DND-41 (cell line): Measurements from ENCODE around the gene PIEZO2.

Source experiments
- ATAC-seq: fragments of 200-7000 bp; cut with Tn5 transposase; 3 replicates; pipeline ENCODE4 v1.9.1; 2021; ENCODE audit warnings: low read depth; ENCODE audit not compliant: insufficient read depth
- DNase-seq: peaks from one replicate; pipeline ENCODE4 v3.0.0-alpha.2; 2020
- H2AFZ ChIP-seq: 2 replicates; pipeline ENCODE4 v1.6.0; 2012; ENCODE audit warnings: low read depth, low read length
- H3K27ac ChIP-seq: 2 replicates; pipeline ENCODE4 v1.5.1; 2012; ENCODE audit warnings: low read length, inconsistent platforms
- H3K27me3 ChIP-seq: fragments of 200-600 bp; sonication (generic); 2 replicates; pipeline ENCODE4 v1.6.0; 2012; ENCODE audit warnings: low read length, mild to moderate bottlenecking, inconsistent platforms; ENCODE audit not compliant: insufficient read depth, poor library complexity
- H3K36me3 ChIP-seq: 2 replicates; pipeline ENCODE4 v1.5.1; 2012; ENCODE audit warnings: low read length, inconsistent platforms; ENCODE audit not compliant: insufficient read depth
- H3K4me1 ChIP-seq: 2 replicates; pipeline ENCODE4 v1.5.1; 2012; ENCODE audit warnings: mild to moderate bottlenecking, low read length; ENCODE audit not compliant: insufficient read depth
- H3K4me2 ChIP-seq: 2 replicates; pipeline ENCODE4 v1.6.0; 2012; ENCODE audit warnings: mild to moderate bottlenecking, moderate library complexity, low read length, inconsistent platforms; ENCODE audit not compliant: insufficient read depth
- H3K4me3 ChIP-seq, 2 experiments: fragments of 200-600 bp in 1 of 2; shearing (Covaris generic) in 1 of 2; 2 replicates each; pipeline ENCODE4 v1.5.1; 2012 to 2016; ENCODE audit warnings: inconsistent platforms in 2 of 2, low read length in 2 of 2, mild to moderate bottlenecking in 2 of 2, low read depth in 1 of 2, moderate library complexity in 1 of 2
- H3K79me2 ChIP-seq: 2 replicates; pipeline ENCODE4 v1.6.0; 2012; ENCODE audit warnings: low read length, inconsistent platforms; ENCODE audit not compliant: insufficient read depth
- H3K9ac ChIP-seq: 2 replicates; pipeline ENCODE4 v1.6.0; 2012; ENCODE audit warnings: low read depth, mild to moderate bottlenecking, inconsistent platforms, low read length, moderate library complexity
- H3K9me3 ChIP-seq: 2 replicates; pipeline ENCODE4 v1.5.1; 2012; ENCODE audit warnings: low read length, moderate library complexity, mild to moderate bottlenecking, inconsistent platforms; ENCODE audit not compliant: insufficient read depth, severe bottlenecking
- H4K20me1 ChIP-seq: 2 replicates; pipeline ENCODE4 v1.6.0; 2012; ENCODE audit warnings: low read length; ENCODE audit not compliant: insufficient read depth
- EZH2 ChIP-seq: IDR thresholded peaks from 3 replicates; pipeline ENCODE4 v1.6.1; 2012; ENCODE audit warnings: borderline replicate concordance, low read depth, mild to moderate bottlenecking, moderate library complexity, low read length, inconsistent platforms; ENCODE audit not compliant: severe bottlenecking
- TF ChIP-seq, protein P1 (sequence below): IDR thresholded peaks from 2 replicates; pipeline ENCODE4 v1.5.1; 2012; ENCODE audit warnings: borderline replicate concordance, low read length, moderate library complexity, mild to moderate bottlenecking; ENCODE audit not compliant: poor library complexity, severe bottlenecking; ENCODE audit errors: extremely low read depth

Gene PIEZO2

DNA sequence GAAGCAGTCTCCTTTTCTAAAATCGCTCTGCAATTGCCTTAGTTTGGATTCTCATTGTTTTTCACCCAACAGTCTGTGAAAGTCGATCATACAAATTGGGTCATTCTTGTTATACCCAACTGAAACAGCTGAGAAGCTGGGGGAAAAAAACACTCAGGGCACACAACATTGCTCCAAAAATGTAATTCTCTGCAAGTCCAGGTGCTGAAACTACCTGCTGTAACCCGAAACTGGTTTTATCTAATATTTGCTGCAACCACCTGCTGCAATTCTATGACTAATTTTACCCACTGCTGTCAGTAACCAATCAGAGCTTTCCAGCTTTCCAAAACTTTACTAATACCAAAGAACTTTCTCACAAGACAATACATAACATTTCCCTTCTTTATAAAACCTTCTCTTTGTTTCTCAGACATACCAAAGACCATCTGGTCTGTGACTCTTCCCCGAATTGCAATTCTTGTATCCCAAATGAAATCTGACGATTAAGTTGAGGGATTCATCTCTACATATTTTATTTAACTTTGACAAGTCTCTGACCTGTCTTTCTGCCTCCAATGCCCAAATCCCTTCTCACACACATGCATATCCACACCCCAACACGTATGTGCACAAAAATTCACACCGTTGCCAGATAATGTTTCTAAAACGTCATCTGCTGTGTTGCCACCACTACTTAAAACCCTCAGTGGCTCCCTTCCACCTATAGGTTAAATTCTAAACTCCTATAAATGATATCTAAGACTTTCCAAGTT lies 198.3 kb downstream of the PIEZO2 start:
- DNase-seq (no peak), ATAC-seq (no peak)
- peaks cover 7% of the 10 kb centered on the region for H3K9me3 ChIP-seq
- no peak overlapping the region for H3K27ac ChIP-seq
- no peaks in the 10 kb centered on the region for H3K4me1 ChIP-seq
- no peak overlapping the region for H2AFZ ChIP-seq
- no peak overlapping the region for H3K9ac ChIP-seq
- no peaks in the 10 kb centered on the region for H4K20me1 ChIP-seq
- TF ChIP-seq, protein P1, sequence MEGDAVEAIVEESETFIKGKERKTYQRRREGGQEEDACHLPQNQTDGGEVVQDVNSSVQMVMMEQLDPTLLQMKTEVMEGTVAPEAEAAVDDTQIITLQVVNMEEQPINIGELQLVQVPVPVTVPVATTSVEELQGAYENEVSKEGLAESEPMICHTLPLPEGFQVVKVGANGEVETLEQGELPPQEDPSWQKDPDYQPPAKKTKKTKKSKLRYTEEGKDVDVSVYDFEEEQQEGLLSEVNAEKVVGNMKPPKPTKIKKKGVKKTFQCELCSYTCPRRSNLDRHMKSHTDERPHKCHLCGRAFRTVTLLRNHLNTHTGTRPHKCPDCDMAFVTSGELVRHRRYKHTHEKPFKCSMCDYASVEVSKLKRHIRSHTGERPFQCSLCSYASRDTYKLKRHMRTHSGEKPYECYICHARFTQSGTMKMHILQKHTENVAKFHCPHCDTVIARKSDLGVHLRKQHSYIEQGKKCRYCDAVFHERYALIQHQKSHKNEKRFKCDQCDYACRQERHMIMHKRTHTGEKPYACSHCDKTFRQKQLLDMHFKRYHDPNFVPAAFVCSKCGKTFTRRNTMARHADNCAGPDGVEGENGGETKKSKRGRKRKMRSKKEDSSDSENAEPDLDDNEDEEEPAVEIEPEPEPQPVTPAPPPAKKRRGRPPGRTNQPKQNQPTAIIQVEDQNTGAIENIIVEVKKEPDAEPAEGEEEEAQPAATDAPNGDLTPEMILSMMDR = no peak
- TF ChIP-seq EZH2 = no peak
- peaks cover 9% of the 10 kb centered on the region for H3K27me3 ChIP-seq
- H3K4me2 ChIP-seq = no peak overlapping the region
- H3K79me2 ChIP-seq = no peaks in the 10 kb centered on the region
- no peak overlapping the region for H3K4me3 ChIP-seq
- H3K36me3 ChIP-seq = no peaks in the 10 kb centered on the region

DNA sequence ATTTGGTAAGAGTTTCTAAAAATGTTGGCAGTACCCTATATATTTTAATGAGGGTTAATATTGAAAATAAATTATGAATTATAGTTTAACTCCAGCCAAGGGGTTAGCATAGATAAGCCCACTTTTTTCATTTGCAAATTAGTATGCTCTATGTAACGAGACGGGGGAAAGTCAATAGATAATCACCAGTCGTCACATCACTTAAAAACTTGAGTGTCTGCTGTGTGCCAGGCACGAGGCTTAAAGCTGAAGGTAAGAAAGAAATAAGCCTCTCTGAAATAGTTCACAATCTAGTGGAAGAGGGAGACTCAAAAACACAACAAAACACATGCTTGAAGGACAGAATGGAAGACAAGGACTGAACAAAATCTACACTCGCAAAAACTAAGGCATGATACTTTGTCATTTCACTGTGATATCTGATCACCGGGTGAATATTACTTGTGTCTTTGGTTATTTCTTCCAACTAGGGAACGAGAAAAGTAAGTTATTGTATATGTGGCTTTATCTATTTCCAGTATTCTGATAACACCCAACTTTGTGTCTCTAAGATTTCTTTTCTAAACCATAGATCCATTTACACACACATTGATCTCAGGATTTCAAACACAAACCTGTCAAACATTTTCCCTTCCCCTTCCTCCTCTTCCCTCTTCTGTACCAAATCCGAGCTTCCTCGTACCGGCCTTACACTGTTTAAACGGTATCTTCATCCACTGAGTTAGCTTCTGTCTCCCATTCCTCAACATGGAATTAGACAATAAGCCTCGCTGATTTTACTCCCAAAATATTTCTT lies 199.1 kb downstream of the PIEZO2 start:
- TF ChIP-seq EZH2 = no peak
- TF ChIP-seq, protein P1 = no peak
- DNase-seq (no peak), ATAC-seq (no peak)
- no peak overlapping the region for H3K4me2 ChIP-seq
- H3K4me3 ChIP-seq = no peak overlapping the region
- no peak overlapping the region for H2AFZ ChIP-seq
- peaks cover 9% of the 10 kb centered on the region for H3K27me3 ChIP-seq
- no peaks in the 10 kb centered on the region for H3K79me2 ChIP-seq
- H3K9ac ChIP-seq = no peak overlapping the region
- H4K20me1 ChIP-seq = no peaks in the 10 kb centered on the region
- peaks cover 14% of the 10 kb centered on the region for H3K9me3 ChIP-seq
- H3K36me3 ChIP-seq = no peaks in the 10 kb centered on the region
- H3K27ac ChIP-seq = no peak overlapping the region
- H3K4me1 ChIP-seq = no peaks in the 10 kb centered on the region

DNA sequence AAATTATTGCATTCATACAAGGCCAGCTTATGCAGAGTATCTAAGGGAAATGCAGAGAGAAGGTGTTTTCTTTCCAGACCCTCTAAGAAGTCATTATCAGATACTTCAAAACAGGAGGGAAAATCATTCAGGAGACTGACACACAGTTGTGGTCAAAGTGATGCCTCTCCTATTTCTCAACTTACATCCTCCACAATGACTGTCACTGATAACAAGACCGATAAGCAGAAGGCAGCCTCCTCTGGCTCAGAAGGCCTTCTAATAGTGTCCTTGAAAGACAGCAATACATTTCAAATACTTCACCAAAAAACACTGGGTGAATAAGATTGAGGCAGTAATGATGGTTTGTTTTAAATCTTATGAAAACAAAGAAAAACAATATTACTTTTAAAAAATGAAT lies 199.7 kb downstream of the PIEZO2 start:
- Histone ChIP-seq H4K20me1 (no peaks in the 10 kb centered on the region), H3K36me3 (no peaks in the 10 kb centered on the region), H3K79me2 (no peaks in the 10 kb centered on the region), H3K4me3 (no peak overlapping the region), H3K27me3 (peaks cover 9% of the 10 kb centered on the region), H3K4me2 (no peak overlapping the region), H3K9ac (no peak overlapping the region), H2AFZ (no peak overlapping the region), H3K9me3 (peaks cover 19% of the 10 kb centered on the region), H3K4me1 (no peaks in the 10 kb centered on the region), H3K27ac (no peak overlapping the region)
- TF ChIP-seq, protein P1 = no peak
- TF ChIP-seq EZH2 = no peak
- no peak for DNase-seq
- ATAC-seq = no peak
